NCI-H2196 (cell line): ENCODE results near the gene KLHDC3.

Source experiments
- DNase-seq: peaks from one replicate; lab custom pipeline; 2025; ENCODE audit not compliant: unreplicated experiment; lab: John Stamatoyannopoulos, UW

Gene KLHDC3, protein sequence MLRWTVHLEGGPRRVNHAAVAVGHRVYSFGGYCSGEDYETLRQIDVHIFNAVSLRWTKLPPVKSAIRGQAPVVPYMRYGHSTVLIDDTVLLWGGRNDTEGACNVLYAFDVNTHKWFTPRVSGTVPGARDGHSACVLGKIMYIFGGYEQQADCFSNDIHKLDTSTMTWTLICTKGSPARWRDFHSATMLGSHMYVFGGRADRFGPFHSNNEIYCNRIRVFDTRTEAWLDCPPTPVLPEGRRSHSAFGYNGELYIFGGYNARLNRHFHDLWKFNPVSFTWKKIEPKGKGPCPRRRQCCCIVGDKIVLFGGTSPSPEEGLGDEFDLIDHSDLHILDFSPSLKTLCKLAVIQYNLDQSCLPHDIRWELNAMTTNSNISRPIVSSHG

GRCh38 chr6:43013843-43014433 is at the start of gene KLHDC3, which contains the start of gene MEA1:
Gene KLHDC3, plus strand, starts transcription at chr6:43014249. Its CDS starts 2,944 bp downstream, at chr6:43017193.
Gene MEA1, minus strand, starts transcription at chr6:43013946. Its CDS starts 133 bp downstream, at chr6:43013813.
- DNase-seq = peak; percentile 99

GRCh38 chr6:42966571-42966970 is 47.5 kb upstream of the KLHDC3 start:
- no peak for DNase-seq

- no peak for DNase-seq
Measured at GRCh38 chr6:42967228-42967627, 46.8 kb upstream of the KLHDC3 start.

- no peak for DNase-seq
Measured at GRCh38 chr6:42968126-42968701, 45.8 kb upstream of the KLHDC3 start.

GRCh38 chr6:42968783-42969182 is 45.3 kb upstream of the KLHDC3 start:
- no peak for DNase-seq

DNA sequence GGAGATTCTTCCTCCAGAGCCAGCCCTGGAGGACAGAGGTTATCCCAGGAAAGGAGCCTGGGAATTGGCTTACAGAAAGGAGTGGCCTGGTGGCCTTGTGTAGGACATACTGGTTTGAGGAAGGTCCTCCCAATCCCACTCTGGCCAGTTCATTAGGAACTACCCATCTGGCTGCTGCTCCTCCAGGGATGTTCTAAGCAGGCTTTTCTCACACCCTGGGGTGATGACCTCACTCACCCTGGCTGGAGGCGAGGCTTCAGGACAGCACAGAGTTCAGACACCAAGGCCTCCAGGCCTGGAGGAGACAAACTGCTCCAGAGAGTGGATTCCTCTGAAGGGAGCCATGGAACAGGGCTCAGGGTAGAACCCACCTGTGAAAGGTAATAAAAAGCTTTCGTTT is 44.6 kb upstream of the KLHDC3 start:
- DNase-seq = no peak

- no peak for DNase-seq
Measured at GRCh38 chr6:42969934-42970333, 44.1 kb upstream of the KLHDC3 start.

DNA sequence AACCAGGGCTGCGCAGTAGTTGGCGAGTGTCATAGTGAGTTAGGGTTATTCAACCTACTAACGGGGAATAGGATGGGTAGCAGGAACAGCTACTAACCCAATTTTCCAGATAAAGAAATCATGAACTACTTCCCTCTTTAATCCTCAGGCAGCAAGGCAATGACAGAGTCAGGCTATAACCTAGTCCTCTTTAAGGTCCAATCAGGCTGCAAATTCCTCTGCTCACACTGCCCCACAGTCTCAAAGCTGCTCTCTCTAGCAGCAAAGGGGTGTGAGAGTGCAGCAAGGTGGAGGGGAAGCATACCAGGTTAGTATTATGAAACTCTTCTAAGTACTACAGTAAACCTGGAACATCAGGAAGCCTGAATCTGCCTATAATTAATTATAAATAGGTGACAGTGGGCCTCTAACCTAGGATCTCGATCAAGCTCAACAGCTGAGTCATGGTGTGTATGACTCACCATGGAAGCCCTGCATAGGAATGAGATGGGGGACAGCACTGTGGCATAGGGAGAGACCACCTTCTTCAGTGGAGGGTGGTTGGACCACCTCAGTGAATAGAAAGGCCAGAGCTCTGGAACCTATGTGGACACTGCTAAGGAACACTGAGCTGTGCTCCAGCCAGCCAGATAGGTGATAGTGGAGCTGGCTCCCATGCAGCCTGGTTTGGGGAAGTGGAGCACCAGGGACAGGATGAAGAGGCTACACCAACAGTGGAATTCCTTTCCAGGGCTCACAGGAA is 43.0 kb upstream of the KLHDC3 start:
- no peak for DNase-seq

GRCh38 chr6:42971746-42972327 is 42.2 kb upstream of the KLHDC3 start:
- no peak for DNase-seq

GRCh38 chr6:42973926-42974325 is 40.1 kb upstream of the KLHDC3 start:
- no peak for DNase-seq

- no peak for DNase-seq
Measured at GRCh38 chr6:42974919-42975505, 39.0 kb upstream of the KLHDC3 start.

- no peak for DNase-seq
Measured at GRCh38 chr6:42978487-42978838, 35.6 kb upstream of the KLHDC3 start.

DNA sequence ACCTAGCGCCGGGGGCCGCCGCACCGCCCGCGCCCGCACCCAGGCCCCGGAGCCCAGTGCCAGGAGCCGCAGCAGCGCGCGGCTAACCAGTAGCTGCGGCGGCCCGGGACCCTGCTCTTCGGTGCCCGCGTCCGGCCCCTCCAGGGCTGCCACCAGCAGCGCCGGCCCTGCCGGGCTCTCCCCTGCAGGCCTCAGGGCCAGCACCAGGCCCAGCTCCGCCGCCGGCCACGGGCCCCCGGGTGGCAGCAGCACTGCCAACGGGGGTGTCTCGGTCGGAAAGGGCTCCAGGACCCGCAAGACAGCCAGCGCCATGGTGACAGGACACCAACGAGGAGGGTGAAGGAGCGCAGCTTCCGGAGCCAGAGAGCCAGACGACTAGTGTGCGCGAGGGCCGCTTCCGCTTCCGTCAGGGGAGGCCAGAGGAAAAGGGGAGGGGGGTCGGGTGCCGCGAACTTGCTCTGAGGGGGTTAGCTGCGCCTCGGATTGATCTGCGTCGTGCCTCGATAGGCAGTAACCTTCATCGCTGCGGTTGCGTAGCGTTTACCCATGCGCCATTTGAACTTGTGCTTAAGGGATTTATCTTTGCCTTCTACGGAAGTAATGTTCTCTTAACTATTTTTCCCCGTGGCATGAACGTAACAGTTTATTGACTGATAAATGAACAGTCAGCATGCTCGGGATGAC is 35.1 kb upstream of the KLHDC3 start, which contains the start of gene PEX6:
Gene PEX6 (minus strand): TSS at position 343 of the 684 bp plus-strand sequence. CDS start 31 bp downstream, at position 312.
- peak; percentile 88 for DNase-seq

DNA sequence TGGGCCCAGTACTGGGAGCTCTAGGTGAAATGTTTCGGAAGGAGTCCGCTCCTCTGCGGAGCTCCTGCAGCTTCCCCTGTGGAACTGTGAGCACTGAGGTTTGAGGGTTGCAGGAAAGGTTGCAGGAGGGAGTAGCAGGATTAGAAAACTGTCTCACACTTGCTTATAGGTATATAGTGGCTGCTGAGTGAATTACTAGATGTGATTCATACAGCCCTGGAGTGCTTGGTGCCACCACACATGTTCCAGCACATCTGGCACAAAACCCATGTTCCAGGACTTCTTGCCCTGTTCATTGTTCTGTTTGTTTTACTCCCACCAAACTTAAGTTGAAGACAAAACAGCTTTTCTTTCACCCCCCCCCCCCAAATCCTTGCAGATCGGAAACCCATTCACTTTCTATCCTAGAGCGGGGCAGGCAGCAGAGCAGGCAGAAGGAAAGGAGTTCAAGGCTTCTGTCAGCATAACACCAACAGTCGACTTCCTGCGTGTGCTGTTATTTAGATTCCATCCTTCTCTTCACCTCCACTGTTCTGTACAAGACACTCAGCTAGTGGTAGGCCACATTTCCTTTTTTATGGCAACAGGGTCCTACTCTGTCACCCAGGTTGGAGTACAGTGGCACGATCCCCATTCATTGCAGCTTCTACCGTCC is 34.4 kb upstream of the KLHDC3 start:
- peak; percentile 40 for DNase-seq

GRCh38 chr6:42981836-42982235 is 32.2 kb upstream of the KLHDC3 start:
- DNase-seq = no peak

- peak; percentile 98 for DNase-seq
Measured at GRCh38 chr6:42984001-42984923, 29.8 kb upstream of the KLHDC3 start, which contains the start of gene PPP2R5D. Gene PPP2R5D, plus strand, starts transcription at chr6:42984570. Its CDS starts 108 bp downstream, at chr6:42984678.

DNA sequence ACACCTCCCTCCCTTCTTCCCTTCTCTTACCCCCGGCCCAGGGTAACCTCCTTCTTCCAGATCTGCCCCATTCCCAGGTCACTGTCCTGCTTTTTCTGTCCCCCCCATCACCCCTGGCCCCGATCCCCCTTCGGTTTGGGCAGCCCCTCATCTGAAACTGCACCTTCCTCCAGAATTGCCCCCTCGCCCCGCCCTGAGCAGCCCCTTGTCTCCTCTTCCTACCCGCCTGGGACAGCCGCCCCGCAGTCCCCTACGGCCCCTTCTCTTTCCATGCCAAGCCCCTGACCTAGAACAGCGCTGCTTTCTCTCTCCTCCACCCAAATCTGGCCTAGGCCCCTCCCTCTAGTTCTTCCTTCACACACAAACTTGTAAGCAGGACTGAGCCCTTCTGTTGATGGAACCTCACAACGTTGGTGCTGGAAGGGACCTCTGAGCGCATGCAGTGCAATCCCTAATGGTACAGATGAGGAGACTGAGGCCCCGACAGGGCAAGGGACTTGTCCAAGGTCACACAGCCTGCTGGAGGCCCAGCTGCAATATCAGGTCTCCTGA is 29.0 kb upstream of the KLHDC3 start:
- DNase-seq = no peak
